NCI-H2029 treated with DMSO at 0.1 percent for 48 hours (cell line): ENCODE measurements around the gene WDR81.

ENCODE experiments used
- DNase-seq: peaks from one replicate; lab custom pipeline; 2025; lab: John Stamatoyannopoulos, UW

The WDR81 gene

GRCh38 chr17:1782171-1782567 is 57.7 kb downstream of the WDR81 start:
- DNase-seq = no peak

- no peak for DNase-seq
Observed at GRCh38 chr17:1783271-1783670, 58.8 kb downstream of the WDR81 start.

GRCh38 chr17:1783834-1784611 is 59.5 kb downstream of the WDR81 start:
- no peak for DNase-seq

- DNase-seq = no peak
Observed at GRCh38 chr17:1785930-1786329, 61.4 kb downstream of the WDR81 start.

GRCh38 chr17:1786708-1787107 is 62.2 kb downstream of the WDR81 start:
- no peak for DNase-seq

- no peak for DNase-seq
Observed at GRCh38 chr17:1787301-1787902, 62.9 kb downstream of the WDR81 start.
